Stimulated activated CD8-positive, alpha-beta memory T cell treated with anti-CD3 and anti-CD28 coated beads, Interleukin-4, amount 100 ng/mL, for 24 hours (primary cell): Measurements from ENCODE around the gene HOMER3.

Experiments
- DNase-seq: peaks from one replicate; pipeline ENCODE4 v3.0.0-alpha.2; 2020; ENCODE audit warnings: low read depth

Gene HOMER3

DNA sequence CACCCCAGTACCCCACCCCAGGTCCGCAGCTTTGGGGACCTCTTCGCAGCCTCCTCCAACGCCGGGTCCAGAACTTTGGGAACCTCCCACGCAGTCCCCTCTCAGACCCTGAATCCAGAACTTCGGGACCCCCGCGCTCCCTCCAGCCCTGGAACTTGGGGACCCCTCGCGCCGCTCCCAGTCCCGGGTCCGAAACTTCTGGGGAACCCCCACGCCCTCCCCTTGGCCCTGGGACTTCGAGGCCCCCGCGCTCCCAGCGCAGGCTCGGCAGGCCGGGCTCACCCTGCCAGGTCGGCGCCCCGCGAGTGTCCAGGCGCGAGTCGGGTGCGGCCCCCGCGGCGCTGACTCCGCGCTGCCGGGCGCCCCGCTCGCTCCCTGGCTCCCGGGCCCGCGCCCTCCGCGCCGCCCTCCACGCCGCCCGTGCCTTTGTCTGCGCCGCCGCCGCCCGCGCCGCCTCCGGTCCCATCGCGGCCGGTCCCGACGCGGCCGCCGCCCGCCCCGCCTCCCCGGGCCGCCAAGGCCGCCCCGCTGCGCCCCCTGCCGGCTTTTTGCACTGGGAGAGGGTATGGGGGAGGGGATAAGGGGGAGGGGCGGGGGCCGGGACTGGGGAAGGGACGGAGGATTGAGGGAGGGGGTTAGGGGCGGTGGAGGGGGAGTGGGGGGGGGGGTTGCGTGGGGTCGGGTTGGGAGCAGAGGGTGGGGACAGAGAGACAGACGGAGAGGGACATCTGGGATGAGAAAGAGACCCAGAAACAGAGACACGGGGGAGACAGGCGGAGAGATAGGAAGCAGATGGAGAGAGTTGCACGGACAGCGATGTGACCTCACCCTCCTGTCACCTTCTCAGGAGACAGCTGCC lies at the start of gene HOMER3:
TSS of gene HOMER3 (minus strand) at position 449 of the 859 bp plus-strand sequence. CDS start 2,235 bp downstream, outside the sequence.
- DNase-seq: peak; percentile 64

DNA sequence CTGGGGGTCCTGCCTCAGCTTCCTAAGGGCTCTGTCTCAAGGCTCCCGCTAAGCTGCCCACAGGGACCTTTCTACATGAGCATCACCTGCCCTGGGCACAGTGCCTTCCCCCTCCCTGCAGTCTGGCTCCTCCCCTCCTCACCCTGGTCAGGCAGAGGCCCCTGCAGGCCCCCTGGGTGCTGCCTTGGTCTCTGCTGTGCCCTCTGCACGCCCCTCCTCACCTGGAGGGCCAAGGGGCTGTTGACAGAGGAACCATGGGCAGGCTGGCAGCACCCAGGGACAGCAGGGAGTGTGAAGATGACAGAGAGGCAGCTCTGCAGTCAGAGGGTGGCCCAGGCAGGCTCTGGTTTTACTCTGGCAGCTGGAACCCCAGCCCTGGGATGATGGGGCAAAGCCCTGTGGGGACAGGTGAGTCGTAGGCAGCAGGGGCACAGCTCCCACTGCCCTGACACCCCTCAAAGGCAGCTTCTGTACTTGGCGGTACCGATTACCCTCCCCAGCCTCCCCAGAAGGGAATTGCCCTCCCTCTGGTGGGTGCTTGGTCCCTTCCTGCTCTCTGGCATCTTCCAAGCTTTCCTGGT lies 49.2 kb upstream of the HOMER3 start:
- DNase-seq: no peak

DNA sequence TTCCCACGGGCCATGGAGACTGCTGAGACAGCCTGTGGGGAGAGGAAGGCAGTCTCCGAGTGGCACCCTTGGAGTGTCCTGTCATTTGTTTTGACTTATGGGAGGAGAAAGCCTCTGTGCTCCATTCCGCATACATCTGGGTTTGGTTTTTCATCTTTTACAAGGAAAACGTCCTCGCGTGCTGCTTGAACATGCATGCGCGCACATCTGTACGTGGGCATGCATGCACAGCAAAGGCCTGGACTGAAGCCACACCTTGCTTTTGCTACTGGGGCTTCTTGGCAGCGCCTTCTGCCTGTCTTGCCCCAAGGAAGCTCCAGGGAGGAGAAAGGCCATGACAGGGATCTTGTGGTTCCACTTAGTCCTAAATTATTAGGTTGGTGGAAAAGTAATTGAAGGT lies 48.3 kb upstream of the HOMER3 start:
- no peak for DNase-seq

DNA sequence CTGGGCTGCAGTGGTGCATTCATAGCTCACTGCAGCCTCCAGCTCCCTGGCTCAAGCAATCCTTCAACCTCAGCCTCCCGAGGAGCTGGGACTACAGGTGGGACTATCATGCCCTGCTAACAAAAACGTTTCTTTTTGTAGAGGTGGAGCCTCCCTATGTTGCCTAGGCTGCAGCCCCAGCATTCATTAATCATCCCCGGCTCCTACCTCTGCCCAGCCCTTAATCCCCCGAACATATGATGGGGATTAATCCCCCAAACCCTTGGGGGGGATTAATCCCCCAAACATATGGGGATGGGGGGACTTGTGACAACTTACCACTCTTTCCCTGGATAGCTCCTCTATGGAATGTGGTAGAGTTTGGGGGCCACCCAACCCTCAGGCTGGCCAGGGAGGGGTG lies 46.4 kb upstream of the HOMER3 start:
- no peak for DNase-seq

DNA sequence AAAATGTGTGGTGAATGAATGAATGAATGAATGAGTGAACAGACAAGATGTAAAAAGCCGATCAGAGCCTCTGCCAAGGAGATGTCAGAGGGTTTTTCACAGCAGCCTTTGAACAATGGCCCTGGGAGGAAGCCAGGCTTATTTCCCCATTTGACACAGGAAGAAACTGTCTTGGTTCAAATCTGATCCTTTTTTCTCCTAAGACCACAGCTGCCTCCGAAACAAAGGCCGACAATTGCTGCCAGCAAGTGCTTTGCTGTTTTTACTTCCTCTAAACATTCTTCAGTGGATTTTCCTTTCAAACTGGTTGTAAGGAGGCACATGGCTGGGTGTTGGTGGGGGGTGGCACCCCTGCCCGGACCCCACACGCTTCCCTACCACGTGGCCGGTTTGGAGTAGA lies 44.2 kb upstream of the HOMER3 start:
- DNase-seq: no peak

DNA sequence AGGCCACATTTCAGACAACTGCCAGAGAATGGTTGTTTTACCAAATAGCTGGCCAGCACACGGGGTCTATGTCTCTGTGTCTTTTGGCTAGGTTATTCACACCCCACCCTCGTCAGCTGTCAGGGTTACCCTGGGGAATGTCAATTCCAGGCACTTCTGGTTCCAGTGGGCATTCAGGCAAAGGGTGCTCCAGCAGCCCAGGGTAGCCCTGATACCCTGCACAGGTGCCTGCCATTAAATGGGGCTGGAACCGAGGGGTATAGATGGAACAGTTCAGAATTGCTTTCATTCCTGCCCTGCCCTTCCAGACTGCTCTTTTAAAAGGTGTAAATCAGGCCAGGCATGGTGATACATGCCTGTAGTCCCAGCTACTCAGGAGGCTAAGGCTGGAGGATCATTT lies 43.2 kb upstream of the HOMER3 start:
- no peak for DNase-seq

DNA sequence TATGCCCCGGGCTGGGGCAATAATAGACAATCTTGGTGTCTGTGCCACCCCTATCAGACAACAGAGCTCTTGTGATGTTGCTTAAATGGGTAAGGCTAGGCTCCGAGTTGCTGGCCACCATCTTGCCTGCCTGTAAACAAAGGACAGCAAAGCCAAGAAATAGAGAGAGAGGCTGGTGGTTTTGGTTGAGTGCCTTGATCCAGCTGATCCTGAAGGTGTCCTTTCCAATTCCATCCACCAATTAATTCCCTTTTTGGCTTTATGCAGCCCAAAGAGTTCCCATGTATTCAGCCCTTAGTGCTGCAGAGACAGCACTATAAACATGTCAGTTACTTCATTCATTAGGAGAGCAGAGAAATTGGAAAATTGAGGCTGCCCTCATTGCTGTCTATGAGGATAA lies 41.7 kb upstream of the HOMER3 start:
- DNase-seq: no peak

DNA sequence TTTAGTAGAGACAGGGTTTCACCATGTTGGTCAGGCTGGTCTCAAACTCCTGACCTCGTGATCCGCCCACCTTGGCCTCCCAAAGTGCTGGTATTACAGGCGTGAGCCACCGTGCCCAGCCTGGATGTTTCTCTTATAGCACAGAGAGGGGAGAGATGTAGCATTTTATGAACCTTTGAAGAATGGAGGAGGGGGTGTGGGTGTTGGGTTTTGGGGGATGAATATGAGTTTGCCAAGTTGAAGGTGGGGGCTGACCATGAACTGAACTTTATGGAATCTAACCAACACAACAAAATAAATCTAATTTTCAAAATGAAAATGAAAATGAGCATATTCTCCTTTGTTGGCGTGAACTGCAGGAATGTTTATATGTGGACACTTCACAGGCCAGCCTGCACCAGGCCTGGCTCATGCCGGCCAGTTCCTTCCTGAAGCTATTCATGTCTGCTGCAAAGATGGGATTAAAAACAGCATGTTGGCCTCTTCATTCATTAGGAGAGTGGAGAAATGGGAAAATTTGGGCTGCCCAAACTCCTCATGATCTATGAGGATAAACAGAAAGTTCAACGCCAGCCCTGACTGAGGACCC lies 39.5 kb upstream of the HOMER3 start:
- no peak for DNase-seq

DNA sequence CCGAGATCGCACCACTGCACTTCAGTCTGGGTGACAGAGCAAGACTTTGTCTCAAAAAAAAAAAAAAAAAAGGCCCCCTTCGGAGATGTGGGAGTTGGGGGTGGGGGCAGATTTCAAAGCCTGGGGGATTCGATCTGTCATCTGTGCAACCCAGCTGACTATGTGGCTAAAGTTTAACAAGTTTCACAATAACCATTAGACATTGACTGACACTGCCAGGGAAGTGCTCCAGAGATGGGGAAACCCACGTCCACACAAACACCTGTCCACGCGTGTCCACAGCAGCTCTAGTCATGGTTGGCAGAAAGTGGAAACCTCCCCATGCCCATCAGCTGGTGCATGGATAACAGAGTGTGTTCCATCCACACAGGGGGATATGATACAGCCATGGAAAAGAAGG lies 37.6 kb upstream of the HOMER3 start:
- DNase-seq: no peak

DNA sequence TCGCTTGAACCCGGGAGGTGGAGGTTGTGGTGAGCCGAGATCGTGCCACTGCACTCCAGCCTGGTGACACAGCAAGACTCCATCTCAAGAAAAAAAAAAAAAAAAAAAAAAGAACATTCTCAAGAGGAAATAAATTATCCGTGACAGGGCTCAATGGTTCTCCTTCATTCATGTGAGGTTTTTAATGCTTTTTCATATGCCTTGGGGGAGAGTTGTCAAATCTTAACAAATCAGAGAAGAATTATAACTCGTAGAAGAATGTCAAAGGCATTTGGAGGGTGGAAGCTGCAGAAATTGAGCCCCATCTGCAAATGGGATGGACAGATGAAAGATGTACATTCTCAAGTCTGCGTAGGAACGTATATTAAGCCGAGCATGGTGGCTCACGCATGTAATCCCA lies 34.9 kb upstream of the HOMER3 start:
- DNase-seq: no peak

DNA sequence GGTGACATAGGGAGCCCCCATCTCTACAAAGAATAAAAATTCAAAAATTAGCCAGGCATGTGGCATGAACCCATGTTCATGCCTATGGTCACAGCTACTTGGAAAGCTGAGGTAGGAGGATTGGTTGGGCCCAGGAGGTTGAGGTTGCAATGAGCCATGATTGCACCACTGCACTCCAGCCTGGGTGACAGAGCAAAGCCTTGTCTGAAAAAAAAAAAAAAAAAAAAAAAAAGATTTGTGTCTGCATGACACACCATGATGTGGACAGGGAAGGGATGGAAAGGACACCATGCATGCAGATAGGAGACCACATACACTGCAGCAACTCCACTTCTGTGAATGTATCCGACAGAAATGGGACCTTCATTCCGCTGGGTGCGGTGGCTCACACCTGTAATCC lies 34.0 kb upstream of the HOMER3 start:
- DNase-seq: no peak

DNA sequence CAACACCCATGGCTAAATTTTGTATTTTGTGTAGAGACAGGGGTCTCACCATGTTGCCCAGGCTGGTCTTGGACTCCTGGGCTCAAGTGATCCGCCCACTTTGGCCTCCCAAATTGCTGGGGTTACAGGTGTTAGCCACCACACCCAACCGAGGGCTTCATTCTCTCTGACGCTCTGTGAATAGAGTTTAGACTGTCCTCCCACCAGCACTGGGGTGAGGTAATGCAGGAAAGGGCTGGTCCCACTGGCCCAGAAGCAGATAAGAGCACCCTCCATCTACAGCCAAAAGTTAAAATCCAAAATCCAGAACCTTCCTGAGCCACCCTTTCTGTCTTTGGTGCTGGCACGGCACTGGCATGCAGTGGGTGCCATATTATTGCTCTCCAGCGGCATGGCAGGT lies 31.8 kb upstream of the HOMER3 start:
- DNase-seq: no peak

DNA sequence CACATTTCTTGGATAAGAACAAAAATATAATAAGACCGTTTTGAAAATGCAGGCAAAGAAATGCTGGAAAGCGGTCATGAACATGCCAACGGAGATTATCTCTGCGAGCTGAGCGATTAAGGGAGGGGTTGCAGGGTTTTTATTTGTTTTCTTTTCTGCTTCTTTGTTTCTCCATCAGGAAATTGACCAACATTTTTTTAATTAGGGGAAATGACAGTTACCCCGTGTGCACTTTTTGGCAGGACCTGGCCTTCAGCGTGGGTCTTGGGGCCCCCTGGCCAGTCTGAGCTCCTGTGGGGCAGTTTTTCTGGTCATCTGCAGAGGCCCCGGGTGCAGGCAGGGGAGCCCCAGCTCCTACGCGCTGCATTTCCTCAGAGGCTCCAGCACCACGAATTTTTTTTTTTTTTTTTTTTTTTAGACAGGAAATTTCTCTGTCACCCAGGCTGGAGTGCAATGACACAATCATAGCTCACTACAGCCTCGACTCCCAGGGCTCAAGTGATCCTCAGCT lies 31.3 kb upstream of the HOMER3 start:
- no peak for DNase-seq

DNA sequence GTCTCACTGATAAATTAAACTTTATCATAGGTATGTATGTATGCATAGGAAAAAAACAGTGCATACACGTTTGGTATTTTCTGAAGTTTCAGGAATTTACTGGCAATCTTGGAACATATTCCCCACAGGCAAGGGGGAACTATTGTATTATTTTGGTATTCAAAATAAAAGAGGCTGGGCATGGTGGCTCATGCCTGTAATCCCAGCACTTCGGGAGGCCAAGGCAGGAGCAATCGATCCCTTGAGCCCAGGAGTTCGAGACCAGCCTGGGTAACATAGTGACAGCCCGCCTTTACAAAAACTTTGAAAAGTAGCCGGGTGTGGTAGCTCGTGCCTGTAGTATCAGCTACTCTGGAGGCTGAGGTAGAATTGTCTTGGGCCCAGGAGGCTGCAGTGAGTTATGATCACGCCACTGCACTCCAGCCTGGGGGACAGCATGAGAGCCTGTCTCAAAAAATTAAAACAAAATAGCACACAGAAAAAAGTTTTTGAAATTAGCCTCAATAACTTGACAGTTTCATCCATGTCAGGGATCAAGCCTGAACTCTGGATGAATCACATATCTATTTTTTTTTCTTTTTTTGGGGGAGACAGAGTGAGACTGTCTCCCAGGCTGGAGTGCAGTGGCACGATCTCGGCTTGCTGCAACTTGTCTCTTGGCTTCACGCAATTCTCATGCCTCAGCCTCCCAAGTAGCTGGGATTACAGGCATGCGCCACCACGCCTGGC lies 29.1 kb upstream of the HOMER3 start:
- no peak for DNase-seq

DNA sequence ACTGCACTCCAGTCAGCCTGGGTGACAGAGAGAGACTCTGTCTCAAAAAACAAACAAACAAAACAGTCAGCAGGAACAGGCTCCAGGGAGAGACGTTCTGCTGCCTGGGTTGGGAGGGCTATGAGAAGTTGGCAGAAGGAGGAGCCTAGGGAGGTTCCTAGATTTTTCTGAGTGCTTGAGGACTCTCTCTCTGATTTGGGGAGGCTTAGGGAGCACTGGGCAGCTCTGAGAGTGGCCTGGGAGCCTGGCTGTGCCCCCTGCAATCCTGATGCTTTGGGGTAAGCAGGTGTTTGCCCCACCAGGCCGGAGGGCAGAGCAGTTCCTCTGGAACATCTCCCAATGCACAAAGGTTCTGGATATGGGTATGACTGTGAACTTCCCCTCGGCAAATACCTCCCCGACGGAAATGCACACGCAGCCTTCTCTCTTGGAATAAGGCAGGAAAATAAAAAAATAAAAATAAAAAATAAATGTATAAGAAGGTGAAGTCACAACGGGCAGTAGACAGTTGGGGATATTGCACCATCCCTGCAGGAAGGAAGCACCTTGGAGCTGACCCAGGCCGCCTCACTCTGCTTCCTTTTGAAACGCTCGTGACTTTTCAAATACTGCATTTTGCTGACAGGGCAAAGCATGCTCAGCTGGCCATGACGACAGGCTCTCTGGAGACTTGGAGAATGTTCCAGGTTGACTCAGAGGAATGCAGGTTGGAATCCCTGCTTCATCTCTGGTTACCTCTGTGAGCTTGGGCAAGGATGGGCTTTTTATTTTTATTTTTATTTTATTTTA lies 26.5 kb upstream of the HOMER3 start:
- DNase-seq: no peak

DNA sequence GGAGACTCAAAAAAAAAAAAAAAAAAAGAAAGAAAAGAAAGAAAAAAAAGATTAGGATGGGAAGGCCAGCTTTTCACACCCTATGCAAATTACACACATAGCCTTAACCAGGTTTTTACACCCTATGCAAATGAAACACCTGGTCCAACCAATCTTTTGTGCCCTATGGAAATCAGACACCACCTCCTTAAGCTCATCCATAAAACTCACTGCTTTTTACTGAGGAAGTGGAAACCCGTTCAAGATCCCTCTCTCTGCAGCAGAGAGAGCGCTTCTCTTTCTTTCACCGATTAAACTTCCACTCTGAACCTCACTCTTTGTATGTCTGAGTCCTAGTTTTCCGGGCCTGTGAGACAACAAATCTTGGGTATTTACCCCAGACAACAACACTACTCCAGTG lies 25.3 kb upstream of the HOMER3 start:
- no peak for DNase-seq

DNA sequence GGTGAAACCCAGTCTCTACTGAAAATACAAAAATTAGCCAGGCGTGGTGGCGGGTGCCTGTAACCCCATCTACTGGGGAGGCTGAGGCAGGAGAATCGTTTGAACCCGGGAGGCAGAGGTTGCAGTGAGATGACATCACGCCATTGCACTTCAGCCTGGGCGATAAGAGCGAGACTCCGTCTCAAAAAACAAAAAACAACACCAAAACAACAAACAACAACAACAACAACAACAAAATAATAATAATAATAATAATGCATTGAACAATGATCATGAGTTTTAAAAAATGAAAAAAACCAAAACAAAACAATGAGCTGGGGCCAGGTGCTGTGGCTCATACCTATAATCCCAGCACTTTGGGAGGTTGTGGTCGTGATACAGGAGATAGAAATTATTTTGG lies 23.1 kb upstream of the HOMER3 start:
- no peak for DNase-seq

DNA sequence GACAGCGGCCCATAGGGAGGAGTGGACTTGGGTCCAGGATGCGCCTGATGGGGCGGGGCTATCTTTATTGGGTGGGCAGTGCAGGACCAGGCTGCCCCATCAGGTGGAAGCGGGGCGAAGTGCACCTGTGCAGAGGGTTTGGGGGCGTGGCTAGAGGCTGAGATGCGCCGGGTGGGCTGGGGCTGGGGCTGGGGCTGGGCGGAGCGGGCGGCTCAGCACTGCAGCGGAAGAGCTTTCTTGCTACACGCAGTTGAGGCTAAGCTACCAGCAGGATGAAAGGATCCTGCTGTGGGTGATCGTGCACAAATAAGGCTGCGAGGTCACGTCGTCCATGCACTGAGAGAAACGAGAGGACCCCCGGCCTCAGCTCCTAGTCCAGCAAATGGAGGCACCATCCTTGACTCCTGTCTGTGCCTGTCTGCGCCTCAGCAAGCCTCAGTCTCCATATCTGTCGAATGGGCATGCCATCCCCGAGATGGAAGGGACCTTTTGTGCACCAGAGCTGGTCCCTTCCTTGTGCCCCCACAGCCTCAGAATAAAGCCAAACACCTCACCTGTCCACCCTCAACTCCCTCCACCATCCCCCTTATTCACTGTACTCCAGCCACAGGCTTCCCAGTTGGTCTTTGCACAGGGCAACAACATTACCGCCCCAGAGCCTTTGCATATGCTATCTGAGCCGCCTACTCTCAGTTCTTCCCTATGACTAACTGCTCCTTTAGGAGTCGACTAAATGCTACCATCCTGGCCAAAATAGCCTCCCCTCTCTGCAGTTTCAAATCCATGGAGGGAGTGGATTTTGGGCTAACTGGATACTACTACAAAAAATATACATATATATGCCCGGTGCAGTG lies 21.0 kb upstream of the HOMER3 start:
- DNase-seq: no peak

DNA sequence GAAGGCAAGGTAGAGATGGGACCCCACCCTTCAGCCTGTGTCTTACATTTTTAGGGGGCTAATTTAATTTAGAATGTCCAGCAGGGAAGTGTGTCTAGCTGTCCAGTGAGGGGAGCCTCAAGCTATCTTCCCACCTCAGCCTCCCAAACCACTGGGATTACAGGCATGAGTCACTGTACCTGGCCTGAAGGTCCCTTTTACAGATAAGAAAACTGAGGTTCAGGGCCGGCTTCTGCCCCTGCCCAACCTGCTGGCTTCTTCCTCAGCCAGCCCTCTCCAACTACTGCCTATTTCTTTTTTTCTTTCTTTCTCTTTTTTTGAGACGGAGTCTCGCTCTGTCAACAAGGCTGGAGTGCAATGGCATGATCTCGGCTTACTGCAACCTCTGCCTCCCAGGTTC lies 19.4 kb upstream of the HOMER3 start:
- no peak for DNase-seq

DNA sequence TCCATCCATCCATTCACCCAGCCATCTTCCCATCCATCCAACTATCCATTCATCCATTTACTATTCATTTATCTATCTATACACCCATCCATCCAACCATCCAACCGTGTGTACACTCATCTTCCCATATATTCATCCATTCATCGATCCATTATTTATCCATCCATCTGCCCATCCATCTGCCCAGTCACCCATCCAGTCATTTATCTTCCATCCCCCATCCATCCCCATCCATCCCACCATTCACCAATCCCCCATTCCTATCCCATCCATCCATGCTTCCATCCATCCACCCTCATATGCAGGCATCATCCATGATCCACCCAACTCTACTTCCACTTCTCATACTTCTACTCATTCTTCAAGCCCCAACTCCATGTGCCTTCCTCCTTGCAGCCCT lies 14.0 kb upstream of the HOMER3 start:
- DNase-seq: no peak

DNA sequence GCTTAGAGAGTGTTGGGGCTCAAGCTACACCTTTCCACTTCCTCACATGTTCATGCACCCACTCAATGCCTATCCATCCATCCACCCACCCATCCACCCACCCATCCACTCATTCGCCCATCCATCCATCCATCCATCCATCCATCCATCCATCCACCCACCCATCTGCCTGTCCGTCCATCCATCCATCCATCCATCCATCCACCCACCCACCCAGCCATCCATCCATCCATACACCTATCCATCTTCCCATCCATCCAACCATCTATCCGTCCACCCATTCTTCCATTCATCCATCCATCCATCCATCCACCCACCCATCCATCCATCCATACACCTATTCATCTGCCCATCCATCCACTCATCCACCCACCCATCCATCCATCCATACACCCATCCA lies 13.1 kb upstream of the HOMER3 start:
- no peak for DNase-seq
